Measurements from ENCODE around the gene PRKCH. TPM values are rescaled to one million over a fixed set of nuclear protein-coding genes. Genes with fewer than 3 reads are reported as not detected.
"Not testable (repeated sequence)": the region's sequence is repeated elsewhere in the genome, so short reads cannot be mapped to it uniquely, and the experiment has no call there.

PRKCH gene
- total RNA-seq, 3 donors from 2014 or later: 109 to 141 (median 134) TPM

DNA sequence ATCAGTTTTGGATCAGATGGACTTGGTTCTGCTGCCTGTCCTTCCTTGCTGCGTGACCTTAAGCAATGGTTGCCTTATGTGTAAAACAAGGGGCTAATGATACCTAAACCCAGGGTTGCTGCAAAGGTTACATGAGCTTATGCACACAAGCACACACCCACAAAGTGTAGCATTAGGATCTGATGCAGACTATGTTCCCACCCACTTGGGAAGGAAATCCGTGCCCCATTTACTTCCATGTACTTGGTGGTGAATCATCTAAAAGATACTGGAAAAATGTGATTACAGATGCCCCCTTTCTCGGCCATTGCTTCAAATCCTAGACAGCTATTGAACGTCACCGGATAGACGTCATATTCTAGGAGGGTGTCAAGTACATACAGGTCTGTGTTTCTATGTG is 87.1 kb downstream of the PRKCH start:
- peaks cover 58% of the 10 kb centered on the region for H3K4me1 Mint-ChIP-seq (ENCODE audit: low read depth)
- no peaks in the 10 kb centered on the region for H3K9me3 Mint-ChIP-seq
- no peak for DNase-seq
- H3K36me3 Mint-ChIP-seq (ENCODE audit: insufficient read depth): peaks cover 13% of the 10 kb centered on the region
- no peaks in the 10 kb centered on the region for H3K27me3 Mint-ChIP-seq (ENCODE audit: low read depth)
- no peak overlapping the region for H3K4me3 Mint-ChIP-seq
- no peak for ATAC-seq

GRCh38 chr14:61409782-61410181 is 88.4 kb downstream of the PRKCH start:
- DNase-seq (no peak), ATAC-seq (no peak)
- H3K4me1 Mint-ChIP-seq (ENCODE audit: low read depth): peaks cover 47% of the 10 kb centered on the region
- H3K27me3 Mint-ChIP-seq (ENCODE audit: low read depth): no peaks in the 10 kb centered on the region
- H3K4me3 Mint-ChIP-seq: no peak overlapping the region
- peaks cover 11% of the 10 kb centered on the region for H3K36me3 Mint-ChIP-seq (ENCODE audit: insufficient read depth)
- H3K9me3 Mint-ChIP-seq: no peaks in the 10 kb centered on the region

- ATAC-seq; DNase-seq; H3K27me3 Mint-ChIP-seq (ENCODE audit: low read depth); H3K9me3 Mint-ChIP-seq; H3K4me1 Mint-ChIP-seq (ENCODE audit: low read depth); H3K4me3 Mint-ChIP-seq: not testable (repeated sequence)
- peaks cover 14% of the 10 kb centered on the region for H3K36me3 Mint-ChIP-seq (ENCODE audit: insufficient read depth)
Measured at GRCh38 chr14:61415934-61416333, 94.6 kb downstream of the PRKCH start.

- H3K27me3 Mint-ChIP-seq (ENCODE audit: low read depth): no peaks in the 10 kb centered on the region
- peaks cover 8% of the 10 kb centered on the region for H3K36me3 Mint-ChIP-seq (ENCODE audit: insufficient read depth)
- H3K4me3 Mint-ChIP-seq: peak overlapping the region; percentile 37
- H3K4me1 Mint-ChIP-seq (ENCODE audit: low read depth): no peaks in the 10 kb centered on the region
- ATAC-seq (no peak), DNase-seq (no peak)
- no peaks in the 10 kb centered on the region for H3K9me3 Mint-ChIP-seq
Measured at GRCh38 chr14:61416591-61416990, 95.2 kb downstream of the PRKCH start.

DNA sequence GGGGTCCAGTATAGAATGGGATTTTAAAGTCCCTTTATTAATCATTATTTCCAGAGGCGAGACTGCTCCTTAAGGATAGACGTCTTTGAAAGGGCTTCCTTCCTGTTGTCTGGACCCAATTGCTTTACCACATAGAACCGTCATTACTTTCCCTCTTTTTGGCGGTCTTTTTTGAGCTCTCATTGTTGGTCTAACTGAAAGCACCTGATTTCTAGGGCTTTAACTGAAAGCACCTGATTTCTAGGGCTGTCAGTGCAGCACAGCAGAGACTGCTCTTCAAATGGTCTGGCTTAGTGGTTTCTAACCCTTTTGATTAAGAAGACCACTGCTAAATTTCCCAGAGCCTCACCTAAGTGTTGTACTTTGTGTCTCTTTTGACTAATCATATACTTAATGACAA is 95.8 kb downstream of the PRKCH start:
- peaks cover 8% of the 10 kb centered on the region for H3K36me3 Mint-ChIP-seq (ENCODE audit: insufficient read depth)
- no peaks in the 10 kb centered on the region for H3K27me3 Mint-ChIP-seq (ENCODE audit: low read depth)
- H3K4me1 Mint-ChIP-seq (ENCODE audit: low read depth): peaks cover under 1% of the 10 kb centered on the region
- no peak for ATAC-seq
- no peak for DNase-seq
- H3K9me3 Mint-ChIP-seq: no peaks in the 10 kb centered on the region
- peak overlapping the region; percentile 37 for H3K4me3 Mint-ChIP-seq

- H3K9me3 Mint-ChIP-seq: no peaks in the 10 kb centered on the region
- H3K36me3 Mint-ChIP-seq (ENCODE audit: insufficient read depth): peaks cover 8% of the 10 kb centered on the region
- H3K4me1 Mint-ChIP-seq (ENCODE audit: low read depth): peaks cover 9% of the 10 kb centered on the region
- no peaks in the 10 kb centered on the region for H3K27me3 Mint-ChIP-seq (ENCODE audit: low read depth)
- ATAC-seq (no peak), DNase-seq (no peak)
- H3K4me3 Mint-ChIP-seq: peak overlapping the region; percentile 27
Measured at GRCh38 chr14:61417883-61418455, 96.6 kb downstream of the PRKCH start.

DNA sequence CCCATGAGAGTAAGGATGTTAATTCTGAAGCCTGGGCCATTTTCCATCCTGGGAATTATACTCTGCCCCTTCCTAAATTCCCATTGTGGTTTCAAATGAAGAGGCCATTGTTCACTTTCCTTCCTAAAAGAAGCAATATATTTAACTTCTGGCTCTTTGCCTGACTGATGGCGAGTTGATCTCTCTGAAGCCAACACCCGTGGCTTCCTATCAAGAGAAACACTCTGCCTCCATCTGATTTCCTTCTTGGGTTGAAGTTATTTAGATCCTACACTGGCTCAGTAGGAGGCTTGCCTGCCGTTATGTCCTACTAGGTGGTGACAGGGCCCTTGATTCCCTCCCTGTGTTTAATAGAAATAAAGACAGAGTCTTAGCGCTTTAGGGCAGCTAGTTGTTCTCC is 97.4 kb downstream of the PRKCH start:
- Mint-ChIP-seq H3K36me3 (ENCODE audit: insufficient read depth) (peaks cover 13% of the 10 kb centered on the region), H3K4me1 (ENCODE audit: low read depth) (peaks cover 16% of the 10 kb centered on the region), H3K9me3 (no peaks in the 10 kb centered on the region), H3K4me3 (no peak overlapping the region), H3K27me3 (ENCODE audit: low read depth) (no peaks in the 10 kb centered on the region)
- DNase-seq (no peak), ATAC-seq (no peak)

DNA sequence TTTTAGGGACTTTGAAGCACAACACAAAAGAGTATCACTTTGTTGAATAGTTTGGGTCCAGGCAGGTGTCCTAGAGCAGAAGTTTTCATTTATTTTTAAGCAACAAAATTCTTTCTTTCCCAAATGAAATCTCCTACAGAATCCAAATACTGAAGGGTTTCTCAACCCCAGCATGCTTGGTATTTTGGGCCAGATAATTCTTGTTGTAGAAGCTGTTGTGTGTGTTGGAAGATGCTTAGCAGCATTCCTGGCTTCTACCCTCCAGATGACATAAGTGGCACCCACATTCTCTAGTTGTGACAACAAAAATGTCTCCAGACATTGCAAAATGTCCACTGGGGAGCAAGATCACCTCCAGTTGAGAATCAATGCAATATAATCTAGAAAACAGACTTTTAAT is 97.8 kb downstream of the PRKCH start:
- Mint-ChIP-seq H3K9me3 (peaks cover 3% of the 10 kb centered on the region), H3K36me3 (ENCODE audit: insufficient read depth) (peaks cover 16% of the 10 kb centered on the region), H3K4me3 (no peak overlapping the region), H3K27me3 (ENCODE audit: low read depth) (no peaks in the 10 kb centered on the region), H3K4me1 (ENCODE audit: low read depth) (peaks cover 21% of the 10 kb centered on the region)
- DNase-seq: no peak
- no peak for ATAC-seq

GRCh38 chr14:61420326-61420725 is 98.9 kb downstream of the PRKCH start:
- DNase-seq: peak; percentile 47
- H3K4me3 Mint-ChIP-seq: peak overlapping the region; percentile 20
- H3K9me3 Mint-ChIP-seq: peaks cover 3% of the 10 kb centered on the region
- ATAC-seq: peak; percentile 71 to 77
- peaks cover 19% of the 10 kb centered on the region for H3K36me3 Mint-ChIP-seq (ENCODE audit: insufficient read depth)
- no peaks in the 10 kb centered on the region for H3K27me3 Mint-ChIP-seq (ENCODE audit: low read depth)
- peaks cover 32% of the 10 kb centered on the region for H3K4me1 Mint-ChIP-seq (ENCODE audit: low read depth)

- DNase-seq: no peak
- ATAC-seq: peak in 1 of 2 donors; percentile 8
- Mint-ChIP-seq H3K36me3 (ENCODE audit: insufficient read depth) (peaks cover 27% of the 10 kb centered on the region), H3K9me3 (peaks cover 11% of the 10 kb centered on the region), H3K27me3 (ENCODE audit: low read depth) (no peaks in the 10 kb centered on the region), H3K4me1 (ENCODE audit: low read depth) (peaks cover 42% of the 10 kb centered on the region), H3K4me3 (no peak overlapping the region)
Measured at GRCh38 chr14:61421212-61421923, 100.0 kb downstream of the PRKCH start.

DNA sequence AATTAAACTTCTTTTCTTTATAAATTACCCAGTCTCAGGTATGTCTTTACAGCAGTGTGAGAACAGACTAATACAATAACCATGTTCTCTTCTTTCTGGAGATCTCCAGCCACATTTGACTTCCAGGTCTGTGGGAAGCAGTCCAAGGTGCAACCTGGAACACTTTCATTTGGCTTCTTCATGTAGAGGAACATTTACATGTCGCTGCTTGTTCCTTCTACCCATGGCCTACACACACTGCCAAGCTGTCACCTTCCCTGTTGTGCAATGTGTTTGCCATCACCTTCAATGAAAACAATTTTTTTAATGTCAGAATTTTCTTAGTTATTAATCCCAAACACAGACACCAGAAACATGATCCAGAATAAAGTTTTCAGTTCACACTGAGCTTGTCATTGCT is 104.7 kb downstream of the PRKCH start:
- no peak for DNase-seq
- H3K4me1 Mint-ChIP-seq (ENCODE audit: low read depth): peaks cover 83% of the 10 kb centered on the region
- peaks cover 34% of the 10 kb centered on the region for H3K36me3 Mint-ChIP-seq (ENCODE audit: insufficient read depth)
- H3K27me3 Mint-ChIP-seq (ENCODE audit: low read depth): no peaks in the 10 kb centered on the region
- H3K4me3 Mint-ChIP-seq: no peak overlapping the region
- peaks cover 12% of the 10 kb centered on the region for H3K9me3 Mint-ChIP-seq
- ATAC-seq: no peak

DNA sequence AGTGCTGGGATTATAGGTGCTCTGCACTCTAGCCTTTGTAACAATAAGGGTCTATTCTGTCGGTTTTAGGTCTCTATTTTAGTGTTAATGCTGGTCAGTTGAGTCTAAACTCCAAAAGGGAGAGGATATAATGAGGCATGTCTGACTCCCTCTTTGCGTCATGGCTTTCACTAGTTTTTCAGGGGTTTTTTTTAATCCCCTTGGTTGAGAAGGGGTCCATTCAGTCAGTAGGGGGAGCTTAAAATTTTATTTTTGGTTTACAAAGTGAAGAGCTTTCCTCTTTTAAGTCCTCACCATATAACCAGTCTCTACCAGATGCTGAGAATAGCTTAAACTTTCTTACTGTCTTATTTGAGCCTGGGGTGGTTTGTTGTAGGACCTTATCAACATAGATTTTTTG is 106.9 kb downstream of the PRKCH start:
- H3K4me1 Mint-ChIP-seq (ENCODE audit: low read depth): peaks cover 92% of the 10 kb centered on the region
- H3K9me3 Mint-ChIP-seq: peaks cover 13% of the 10 kb centered on the region
- peaks cover 38% of the 10 kb centered on the region for H3K36me3 Mint-ChIP-seq (ENCODE audit: insufficient read depth)
- ATAC-seq (peak in 1 of 2 donors; percentile 19), DNase-seq (no peak)
- no peaks in the 10 kb centered on the region for H3K27me3 Mint-ChIP-seq (ENCODE audit: low read depth)
- H3K4me3 Mint-ChIP-seq: no peak overlapping the region

DNA sequence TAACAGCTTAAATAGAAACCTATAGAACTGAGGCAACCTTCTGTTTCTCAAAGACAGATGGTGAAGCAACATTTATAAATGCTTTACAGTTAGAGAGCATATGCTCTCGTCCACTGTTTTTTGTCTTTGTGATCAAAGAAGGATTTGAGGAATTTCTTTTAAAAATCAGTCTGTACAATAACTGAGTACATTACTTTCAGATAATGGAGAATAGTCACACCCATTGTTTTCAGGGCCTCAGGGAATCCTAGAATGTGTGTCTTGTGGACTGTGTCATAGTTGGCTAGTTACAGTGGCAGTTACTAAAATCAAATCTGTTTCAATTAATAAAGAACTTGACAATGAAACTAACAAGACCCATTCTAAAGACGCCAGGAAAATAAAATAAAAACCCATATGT is 107.9 kb downstream of the PRKCH start:
- Mint-ChIP-seq H3K9me3 (peaks cover 10% of the 10 kb centered on the region), H3K27me3 (ENCODE audit: low read depth) (no peaks in the 10 kb centered on the region), H3K36me3 (ENCODE audit: insufficient read depth) (peaks cover 33% of the 10 kb centered on the region), H3K4me3 (no peak overlapping the region), H3K4me1 (ENCODE audit: low read depth) (peaks cover 92% of the 10 kb centered on the region)
- DNase-seq (no peak), ATAC-seq (no peak)

DNA sequence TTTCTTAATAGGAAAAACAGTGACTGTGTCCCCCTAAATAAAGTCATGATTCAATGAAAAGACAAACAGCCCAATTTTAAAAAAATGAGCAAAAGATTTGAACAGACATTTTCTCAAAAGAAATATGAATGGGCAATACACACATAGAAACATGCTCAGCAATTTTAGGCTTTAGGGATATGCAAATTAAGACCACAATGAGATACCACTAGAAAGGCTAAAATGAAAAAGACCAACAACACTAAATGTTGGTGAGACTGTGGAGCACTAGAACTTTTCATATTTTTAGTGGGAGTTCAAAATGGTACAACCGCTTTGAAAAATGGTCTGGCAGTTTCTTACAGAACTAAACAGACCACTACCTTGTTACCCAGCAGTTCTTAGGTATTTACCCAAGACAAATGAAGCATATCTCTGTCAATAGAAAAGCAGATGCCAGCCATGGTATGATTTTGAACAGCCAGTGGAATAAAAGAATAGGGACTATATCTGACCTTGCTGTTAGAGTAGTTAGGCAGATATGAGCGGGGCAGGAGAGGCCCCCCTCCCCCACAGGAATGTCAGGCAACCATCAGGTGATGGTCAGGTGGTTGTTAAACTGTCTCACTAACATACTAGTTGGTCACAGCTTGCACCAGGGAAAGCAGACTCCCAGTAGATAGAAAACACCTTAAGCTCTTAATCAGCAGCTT is 108.8 kb downstream of the PRKCH start:
- H3K27me3 Mint-ChIP-seq (ENCODE audit: low read depth): no peaks in the 10 kb centered on the region
- peaks cover 37% of the 10 kb centered on the region for H3K36me3 Mint-ChIP-seq (ENCODE audit: insufficient read depth)
- H3K4me1 Mint-ChIP-seq (ENCODE audit: low read depth): peaks cover 92% of the 10 kb centered on the region
- peaks cover 10% of the 10 kb centered on the region for H3K9me3 Mint-ChIP-seq
- no peak for ATAC-seq
- no peak overlapping the region for H3K4me3 Mint-ChIP-seq
- no peak for DNase-seq

DNA sequence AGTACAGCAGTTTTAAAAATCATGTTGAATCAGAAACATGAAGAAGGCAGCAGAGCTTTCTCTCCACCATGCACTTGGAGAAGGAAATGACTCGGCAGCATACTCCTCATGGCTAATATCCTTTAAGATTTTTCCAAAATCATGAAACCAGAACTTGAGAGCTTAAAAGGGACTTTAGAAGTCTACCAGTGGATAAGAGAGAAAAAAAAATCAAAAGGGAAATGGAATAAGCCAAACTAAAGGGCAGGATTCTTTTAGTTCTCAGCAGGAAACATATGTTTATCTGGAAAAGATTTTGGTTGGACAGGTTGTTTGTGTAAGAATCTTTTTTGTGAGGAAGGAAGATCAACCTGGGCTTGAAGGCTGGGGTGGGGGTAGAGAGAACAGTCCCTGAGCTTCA is 111.8 kb downstream of the PRKCH start:
- Mint-ChIP-seq H3K4me3 (peak overlapping the region; percentile 37), H3K36me3 (ENCODE audit: insufficient read depth) (peaks cover 37% of the 10 kb centered on the region), H3K9me3 (peaks cover 2% of the 10 kb centered on the region), H3K27me3 (ENCODE audit: low read depth) (no peaks in the 10 kb centered on the region), H3K4me1 (ENCODE audit: low read depth) (peaks cover 91% of the 10 kb centered on the region)
- DNase-seq: no peak
- ATAC-seq: no peak
